A673 (cell line): ENCODE results near the gene SPARCL1. TPM values are rescaled to one million over a fixed set of nuclear protein-coding genes. Genes with fewer than 3 reads are reported as not detected.
"Not testable (repeated sequence)": the region's sequence is repeated elsewhere in the genome, so short reads cannot be mapped to it uniquely, and the experiment has no call there.

Experiments used
- BruUV-seq: library from RNA; stranded (reverse); fragments of 400-500 nt; replicated peaks from 2 replicates; lab custom pipeline; 2021; lab: Mats Ljungman, UMichigan
- CTCF ChIA-PET: fragments of 300-600 bp; sonication (Branson Sonifier 250); formaldehyde crosslinking; loops from one replicate; lab custom pipeline; 2022; ENCODE audit warnings: antibody characterized with exemption; lab: Charles Lee
- POLR2A ChIA-PET: fragments of 300-600 bp; sonication (Branson Sonifier 250); formaldehyde crosslinking; loops from one replicate; lab custom pipeline; 2022; ENCODE audit warnings: antibody characterized with exemption; ENCODE audit not compliant: low non-redundant PET; lab: Charles Lee
- DNase-seq: peaks from one replicate; pipeline ENCODE4 v3.0.0-alpha.2; 2015; ENCODE audit warnings: low spot score
- H3K27ac ChIP-seq: fragments of 200-600 bp; sonication (generic); 2 replicates; pipeline ENCODE4 v1.5.1; 2016; ENCODE audit warnings: mixed run types, low read depth, mild to moderate bottlenecking, mixed read lengths, antibody characterized with exemption, low read length; ENCODE audit not compliant: poor library complexity, severe bottlenecking
- H3K27me3 ChIP-seq: fragments of 200-600 bp; sonication (generic); replicated peaks from 2 replicates; pipeline ENCODE4 v1.6.1; 2017; ENCODE audit warnings: mixed run types, low read depth, mild to moderate bottlenecking, mixed read lengths, antibody characterized with exemption, low read length; ENCODE audit not compliant: insufficient read depth, poor library complexity
- H3K36me3 ChIP-seq: fragments of 200-600 bp; sonication (generic); 2 replicates; pipeline ENCODE4 v1.6.1; 2016; ENCODE audit warnings: mixed run types, mild to moderate bottlenecking, mixed read lengths, antibody characterized with exemption, low read length; ENCODE audit not compliant: insufficient read depth, poor library complexity, severe bottlenecking
- H3K4me1 ChIP-seq: fragments of 200-600 bp; sonication (generic); 2 replicates; pipeline ENCODE4 v1.6.1; 2017; ENCODE audit warnings: mixed run types, mild to moderate bottlenecking, mixed read lengths, antibody characterized with exemption, low read length; ENCODE audit not compliant: insufficient read depth, poor library complexity, severe bottlenecking
- H3K4me3 ChIP-seq: fragments of 200-600 bp; sonication (generic); 2 replicates; pipeline ENCODE4 v1.5.1; 2016; ENCODE audit warnings: low read depth, mixed run types, mild to moderate bottlenecking, mixed read lengths, low read length; ENCODE audit not compliant: poor library complexity, severe bottlenecking
- H3K9me3 ChIP-seq: fragments of 200-600 bp; sonication (generic); 2 replicates; pipeline ENCODE4 v1.6.1; 2016; ENCODE audit warnings: mixed run types, low read depth, mild to moderate bottlenecking, mixed read lengths, antibody characterized with exemption, low read length; ENCODE audit not compliant: poor library complexity, severe bottlenecking
- EZH2 ChIP-seq: fragments of 200-600 bp; sonication (generic); IDR thresholded peaks from 2 replicates; pipeline ENCODE4 v1.6.1; 2017; ENCODE audit warnings: borderline replicate concordance, low read depth, mild to moderate bottlenecking, mixed read lengths, antibody characterized with exemption, low read length; ENCODE audit not compliant: poor library complexity, severe bottlenecking
- intact Hi-C: fragments of 100-400 bp; cut with micrococcal nuclease; formaldehyde crosslinking; loops from one replicate; pipeline ENCODE4 v1.10.0; 2022; ENCODE audit not compliant: unreplicated experiment
- total RNA-seq: library from RNA; stranded (reverse); gene quantifications from 2 replicates; pipeline ENCODE4 v1.2.3, GENCODE V29; 2021
- TF ChIP-seq, protein P1 (sequence below): fragments of 300-800, 200-600 bp; sonication (generic); conservative IDR thresholded peaks from 2 replicates; pipeline ENCODE4 v1.5.1; 2017; ENCODE audit warnings: low read depth, mild to moderate bottlenecking, antibody characterized with exemption, low read length, moderate library complexity, mixed read lengths

Gene SPARCL1
- total RNA-seq, 1 experiment from 2014 or later, result 1.1 TPM

DNA sequence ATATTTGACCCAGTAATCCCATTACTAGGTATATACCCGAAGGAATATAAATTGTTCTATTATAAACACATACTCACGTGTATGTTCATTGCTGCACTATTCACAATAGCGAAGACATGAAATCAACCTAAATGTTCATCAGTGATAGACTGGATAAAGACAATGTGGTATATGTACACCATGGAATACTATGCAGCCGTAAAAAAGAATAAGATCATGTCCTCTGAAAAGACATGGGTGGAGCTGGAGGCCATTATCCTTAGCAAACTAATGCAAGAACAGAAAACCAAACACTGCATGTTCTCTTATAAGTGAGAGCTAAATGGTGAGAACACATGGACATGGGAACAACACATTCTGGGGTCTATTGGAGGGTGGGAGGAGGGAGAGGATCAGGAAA lies 70.3 kb downstream of the SPARCL1 start:
- no TSS peak for BruUV-seq
- POLR2A ChIA-PET, result no interaction called here

DNA sequence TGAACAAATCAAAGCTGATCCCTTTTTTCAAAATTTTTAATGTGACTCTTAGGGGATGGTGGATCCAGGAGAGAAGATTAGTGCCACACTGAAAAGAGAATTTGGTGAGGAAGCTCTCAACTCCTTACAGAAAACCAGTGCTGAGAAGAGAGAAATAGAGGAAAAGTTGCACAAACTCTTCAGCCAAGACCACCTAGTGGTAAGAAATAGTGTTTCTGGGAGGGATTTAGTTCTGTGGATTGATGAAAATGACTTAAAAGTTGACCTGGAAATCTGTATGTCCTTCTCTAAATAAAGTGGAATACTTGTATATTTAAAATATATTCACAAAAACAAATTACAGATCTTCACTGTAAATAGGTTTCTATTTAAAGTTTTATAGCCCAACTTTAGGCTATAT lies 77.6 kb downstream of the SPARCL1 start:
- BruUV-seq, result no TSS peak
- Histone ChIP-seq H3K27me3 (no peaks in the 10 kb centered on the region), H3K9me3 (no peaks in the 10 kb centered on the region), H3K4me1 (no peaks in the 10 kb centered on the region), H3K27ac (no peak overlapping the region), H3K36me3 (no peaks in the 10 kb centered on the region), H3K4me3 (no peak overlapping the region)
- ChIA-PET CTCF (no interaction called here), POLR2A (no interaction called here)
- intact Hi-C loops, result no loop called here
- DNase-seq, result no peak
- TF ChIP-seq, protein P1, sequence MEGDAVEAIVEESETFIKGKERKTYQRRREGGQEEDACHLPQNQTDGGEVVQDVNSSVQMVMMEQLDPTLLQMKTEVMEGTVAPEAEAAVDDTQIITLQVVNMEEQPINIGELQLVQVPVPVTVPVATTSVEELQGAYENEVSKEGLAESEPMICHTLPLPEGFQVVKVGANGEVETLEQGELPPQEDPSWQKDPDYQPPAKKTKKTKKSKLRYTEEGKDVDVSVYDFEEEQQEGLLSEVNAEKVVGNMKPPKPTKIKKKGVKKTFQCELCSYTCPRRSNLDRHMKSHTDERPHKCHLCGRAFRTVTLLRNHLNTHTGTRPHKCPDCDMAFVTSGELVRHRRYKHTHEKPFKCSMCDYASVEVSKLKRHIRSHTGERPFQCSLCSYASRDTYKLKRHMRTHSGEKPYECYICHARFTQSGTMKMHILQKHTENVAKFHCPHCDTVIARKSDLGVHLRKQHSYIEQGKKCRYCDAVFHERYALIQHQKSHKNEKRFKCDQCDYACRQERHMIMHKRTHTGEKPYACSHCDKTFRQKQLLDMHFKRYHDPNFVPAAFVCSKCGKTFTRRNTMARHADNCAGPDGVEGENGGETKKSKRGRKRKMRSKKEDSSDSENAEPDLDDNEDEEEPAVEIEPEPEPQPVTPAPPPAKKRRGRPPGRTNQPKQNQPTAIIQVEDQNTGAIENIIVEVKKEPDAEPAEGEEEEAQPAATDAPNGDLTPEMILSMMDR, result no peak
- TF ChIP-seq EZH2, result no peak

More for the DNA sequence above, 70.3 kb downstream of the SPARCL1 start:
- no peak for DNase-seq
- H3K4me3 ChIP-seq, result no peak overlapping the region
- no peak overlapping the region for H3K27ac ChIP-seq
- H3K4me1 ChIP-seq, result no peaks in the 10 kb centered on the region
- H3K36me3 ChIP-seq, result no peaks in the 10 kb centered on the region
- H3K27me3 ChIP-seq, result no peaks in the 10 kb centered on the region
- no peaks in the 10 kb centered on the region for H3K9me3 ChIP-seq
- CTCF ChIA-PET, result no interaction called here
- no peak for TF ChIP-seq EZH2
- TF ChIP-seq, protein P1, result no peak
- intact Hi-C loops, result no loop called here

DNA sequence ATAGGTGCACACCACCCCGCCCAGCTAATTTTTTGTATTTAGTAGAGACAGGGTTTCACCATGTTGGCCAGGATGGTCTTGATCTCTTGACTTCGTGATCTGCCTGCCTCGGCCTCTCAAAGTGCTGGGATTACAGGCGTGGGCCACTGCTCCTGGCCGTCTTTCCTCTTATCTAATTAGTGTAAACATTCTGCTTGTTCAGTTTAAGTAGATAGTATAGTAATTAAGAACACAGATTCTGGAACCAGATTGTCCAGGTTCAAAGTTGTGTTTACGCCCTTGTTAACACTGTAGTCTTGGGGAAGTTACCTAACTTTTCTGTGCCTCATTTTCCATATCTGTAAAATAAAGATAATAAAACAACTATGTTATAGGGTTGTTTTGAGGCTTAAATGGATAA lies 82.8 kb downstream of the SPARCL1 start:
- H3K27me3 ChIP-seq, H3K36me3 ChIP-seq, BruUV-seq, H3K27ac ChIP-seq, POLR2A ChIA-PET, H3K4me1 ChIP-seq, H3K9me3 ChIP-seq, intact Hi-C loops, CTCF ChIA-PET, DNase-seq, H3K4me3 ChIP-seq: not testable (repeated sequence)

DNA sequence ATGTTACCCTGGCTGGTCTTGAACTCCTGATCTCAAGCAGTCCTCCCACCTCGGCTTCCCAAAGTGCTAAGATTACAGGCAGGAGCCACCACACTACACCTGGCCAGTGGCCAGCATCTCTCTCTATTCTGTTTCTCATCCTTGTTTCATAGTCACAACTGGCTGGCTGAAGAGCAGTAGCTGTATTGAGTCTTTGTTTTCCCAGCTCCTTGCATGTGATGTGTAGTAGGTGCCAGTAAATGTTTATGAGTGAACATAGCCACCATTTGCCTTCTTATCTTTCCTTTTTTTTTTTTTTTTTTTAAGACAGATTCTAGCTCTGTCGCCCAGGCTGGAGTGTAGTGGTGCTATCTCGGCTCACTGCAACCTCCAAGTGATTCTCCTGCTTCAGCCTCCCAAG lies 83.2 kb downstream of the SPARCL1 start:
- ChIA-PET POLR2A (no interaction called here), CTCF (interaction anchor here (0.7 kb wide), 1 partner anchor 93 kb away, joined by 10 read pairs; no protein-coding TSS in a partner anchor)
- Histone ChIP-seq H3K36me3 (no peaks in the 10 kb centered on the region), H3K4me1 (no peaks in the 10 kb centered on the region), H3K27me3 (no peaks in the 10 kb centered on the region), H3K4me3 (no peak overlapping the region), H3K9me3 (no peaks in the 10 kb centered on the region), H3K27ac (no peak overlapping the region)
- intact Hi-C loops, result no loop called here
- TF ChIP-seq, protein P1, result no peak
- TF ChIP-seq EZH2, result no peak
- no peak for DNase-seq
- no TSS peak for BruUV-seq
